Testis (tissue), 3 donors: ENCODE data around the gene RTL10. TPM values are rescaled to one million over a fixed set of nuclear protein-coding genes. Genes with fewer than 3 reads are reported as not detected.

Experiments
- DNase-seq: peaks from one replicate; pipeline ENCODE4 v3.0.0-alpha.2; 2019
- H3K27ac ChIP-seq, 2 donors: fragments of 200-600 bp; sonication (generic); one replicate each; pipeline ENCODE4 v1.5.1; 2019
- H3K27me3 ChIP-seq: fragments of 200-600 bp; sonication (generic); one replicate; pipeline ENCODE4 v1.5.1; 2019
- H3K36me3 ChIP-seq: fragments of 200-600 bp; sonication (generic); one replicate; pipeline ENCODE4 v1.5.1; 2017; ENCODE audit warnings: low read depth; ENCODE audit errors: missing control alignments
- H3K4me1 ChIP-seq: fragments of 200-600 bp; sonication (generic); one replicate; pipeline ENCODE4 v1.5.1; 2019
- H3K4me3 ChIP-seq, 2 donors: fragments of 200-600 bp; sonication (generic); one replicate each; pipeline ENCODE4 v1.5.1; 2017 to 2019
- H3K9me3 ChIP-seq: fragments of 200-600 bp; sonication (generic); one replicate; pipeline ENCODE4 v1.5.1; 2017
- CTCF ChIP-seq, 3 experiments: fragments of 450-650 bp in 2 of 3; fragments of 200-600 bp in 1 of 3; sonication (generic) in 1 of 3; IDR thresholded peaks; one replicate each; pipeline ENCODE4 v1.5.1; 2016 to 2019; ENCODE audit warnings: antibody characterized with exemption in 3 of 3, mild to moderate bottlenecking in 2 of 3, moderate library complexity in 1 of 3
- POLR2A ChIP-seq: fragments of 450-650 bp; IDR thresholded peaks from one replicate; pipeline ENCODE4 v1.6.1; 2017; ENCODE audit warnings: antibody characterized with exemption, mild to moderate bottlenecking, moderate library complexity
- WGBS, 2 donors: methylation state at CpG; one replicate each; pipeline ENCODE4 v1.1.5; 2018; 5-methylcytosine and 5-hydroxymethylcytosine counted together
- intact Hi-C: fragments of 100-400 bp; cut with DNase I; formaldehyde crosslinking; loops from one replicate; pipeline ENCODE4 v1.15.1; 2023; ENCODE audit warnings: low total_unique reads
- polyA plus RNA-seq: library from polyadenylated mRNA; stranded (reverse); fragments of 350-450 nt; fragmentation: Illumina TruSeq; extraction: RNeasy Lipid Tissue Mini Kit (QIAGEN cat#74804); gene quantifications from one replicate; pipeline ENCODE4 v1.2.3, GENCODE V29; 2014; ENCODE audit warnings: low read depth, low replicate concordance; ENCODE audit not compliant: insufficient read depth
- total RNA-seq, 2 donors: library from RNA; depleted of rRNA; stranded (reverse); fragments of >200 nt; gene quantifications; one replicate each; pipeline ENCODE4 v1.2.3, GENCODE V29; 2016

The RTL10 gene
- total and polyA plus RNA-seq, 3 donors from 2014 or later = 10.9 to 14.7 (median 11.0) TPM

- Histone ChIP-seq H3K9me3 (no peaks in the 10 kb centered on the region), H3K4me1 (peaks cover 12% of the 10 kb centered on the region), H3K27me3 (no peaks in the 10 kb centered on the region), H3K4me3 (no peak overlapping the region), H3K36me3 (no peaks in the 10 kb centered on the region), H3K27ac (no peak overlapping the region)
- TF ChIP-seq CTCF (IDR thresholded peaks at IDR 0.05) (no peak), POLR2A (no peak)
- DNase-seq = no peak
- 94% methylated on average over 3 to 9 of the region's 9 CpGs for WGBS, 2 donors
- intact Hi-C loops = no loop called here
Measured at GRCh38 chr22:19889951-19890350, 35.3 kb upstream of the RTL10 start.

- H3K9me3 ChIP-seq = no peaks in the 10 kb centered on the region
- no peaks in the 10 kb centered on the region for H3K27me3 ChIP-seq
- WGBS, 2 donors = 90 to 93% methylated on average over 11 to 17 of the region's 17 CpGs
- TF ChIP-seq CTCF (IDR thresholded peaks at IDR 0.05) (no peak), POLR2A (no peak)
- DNase-seq = no peak
- peaks cover 12% of the 10 kb centered on the region for H3K4me1 ChIP-seq
- intact Hi-C loops = no loop called here
- H3K4me3 ChIP-seq = no peak overlapping the region
- H3K36me3 ChIP-seq = no peaks in the 10 kb centered on the region
- H3K27ac ChIP-seq = no peak overlapping the region
Measured at GRCh38 chr22:19888131-19888746, 33.6 kb upstream of the RTL10 start.

- no peak for TF ChIP-seq CTCF (IDR thresholded peaks at IDR 0.05)
- no peak for TF ChIP-seq POLR2A
- Histone ChIP-seq H3K9me3 (no peaks in the 10 kb centered on the region), H3K4me3 (no peak overlapping the region), H3K36me3 (no peaks in the 10 kb centered on the region), H3K27me3 (no peaks in the 10 kb centered on the region), H3K27ac (no peak overlapping the region), H3K4me1 (peaks cover 10% of the 10 kb centered on the region)
- intact Hi-C loops = no loop called here
- 91 to 94% methylated on average over 9 to 16 of the region's 16 CpGs for WGBS, 2 donors
- no peak for DNase-seq
Measured at GRCh38 chr22:19887256-19887985, 32.7 kb upstream of the RTL10 start.

GRCh38 chr22:19886605-19887255 is 32.1 kb upstream of the RTL10 start:
- 83% methylated on average over 11 to 12 of the region's 12 CpGs for WGBS, 2 donors
- Histone ChIP-seq H3K9me3 (no peaks in the 10 kb centered on the region), H3K27me3 (no peaks in the 10 kb centered on the region), H3K4me3 (no peak overlapping the region), H3K4me1 (peaks cover 3% of the 10 kb centered on the region), H3K36me3 (no peaks in the 10 kb centered on the region), H3K27ac (no peak overlapping the region)
- DNase-seq = no peak
- no peak for TF ChIP-seq CTCF (IDR thresholded peaks at IDR 0.05)
- no peak for TF ChIP-seq POLR2A
- intact Hi-C loops = no loop called here
